Smooth muscle cell (in vitro differentiated cells): ENCODE results near the gene AKAP6. TPM values are rescaled to one million over a fixed set of nuclear protein-coding genes. Genes with fewer than 3 reads are reported as not detected.

Source experiments
- DNase-seq: peaks from one replicate; lab custom pipeline; 2025; ENCODE audit not compliant: unreplicated experiment; lab: John Stamatoyannopoulos, UW
- H2AFZ ChIP-seq: fragments of 200-600 bp; sonication (generic); 2 replicates; pipeline ENCODE4 v1.6.0; 2016; ENCODE audit warnings: antibody characterized with exemption, low read depth, mild to moderate bottlenecking
- H3F3A ChIP-seq: fragments of 200-600 bp; sonication (generic); 2 replicates; pipeline ENCODE4 v1.6.0; 2017; ENCODE audit warnings: antibody characterized with exemption, low read depth
- H3K27ac ChIP-seq: fragments of 200-600 bp; sonication (generic); 2 replicates; pipeline ENCODE4 v1.5.1; 2016; ENCODE audit warnings: low read depth, mild to moderate bottlenecking
- H3K27me3 ChIP-seq: fragments of 200-600 bp; sonication (generic); 2 replicates; pipeline ENCODE4 v1.6.1; 2016; ENCODE audit warnings: low read depth, mild to moderate bottlenecking
- H3K36me3 ChIP-seq: fragments of 200-600 bp; sonication (generic); 2 replicates; pipeline ENCODE4 v1.5.1; 2016; ENCODE audit warnings: low read depth
- H3K4me1 ChIP-seq: fragments of 200-600 bp; sonication (generic); 2 replicates; pipeline ENCODE4 v1.5.1; 2016; ENCODE audit warnings: low read depth
- H3K4me2 ChIP-seq: fragments of 200-600 bp; sonication (generic); 2 replicates; pipeline ENCODE4 v1.6.0; 2016; ENCODE audit warnings: mild to moderate bottlenecking
- H3K4me3 ChIP-seq: fragments of 200-600 bp; sonication (generic); 2 replicates; pipeline ENCODE4 v1.5.1; 2016; ENCODE audit warnings: mild to moderate bottlenecking
- H3K79me2 ChIP-seq: fragments of 200-600 bp; sonication (generic); 2 replicates; pipeline ENCODE4 v1.6.0; 2016; ENCODE audit warnings: low read depth, mild to moderate bottlenecking
- H3K9ac ChIP-seq: fragments of 200-600 bp; sonication (generic); 2 replicates; pipeline ENCODE4 v1.6.0; 2016; ENCODE audit warnings: low read depth
- H3K9me3 ChIP-seq: fragments of 200-600 bp; sonication (generic); replicated peaks from 2 replicates; pipeline ENCODE4 v1.5.1; 2016; ENCODE audit warnings: low read depth
- H4K20me1 ChIP-seq: fragments of 200-600 bp; sonication (generic); 2 replicates; pipeline ENCODE4 v1.6.0; 2016; ENCODE audit warnings: low read depth
- CTCF ChIP-seq: fragments of 200-600 bp; sonication (generic); IDR thresholded peaks from 2 replicates; pipeline ENCODE4 v1.5.1; 2017; ENCODE audit warnings: borderline replicate concordance, mild to moderate bottlenecking, antibody characterized with exemption; ENCODE audit not compliant: insufficient read depth, poor library complexity, severe bottlenecking
- WGBS: methylation state at CpG from one replicate; pipeline ENCODE4 v1.1.7; 2016; ENCODE audit warnings: low lambda C conversion rate; 5-methylcytosine and 5-hydroxymethylcytosine counted together
- polyA plus RNA-seq: library from polyadenylated mRNA; unstranded; fragments of >200 nt; fragmentation: Nextera tagmentation; extraction: Ambion mirVana; gene quantifications from 2 replicates; pipeline ENCODE4 v1.2.1, GENCODE V29; 2016
- total RNA-seq: library from RNA; depleted of rRNA; stranded (reverse); fragments of >200 nt; gene quantifications from 2 replicates; pipeline ENCODE4 v1.2.3, GENCODE V29; 2014

The AKAP6 gene
- total and polyA plus RNA-seq, 2 experiments from 2014 or later, result 1.3 to 6.4 TPM

GRCh38 chr14:32625211-32625610, 296.1 kb downstream of the AKAP6 start:
- Histone ChIP-seq H4K20me1 (no peaks in the 10 kb centered on the region), H3K79me2 (no peaks in the 10 kb centered on the region), H3K4me2 (no peak overlapping the region), H3K27me3 (no peaks in the 10 kb centered on the region), H3K4me1 (no peaks in the 10 kb centered on the region), H2AFZ (no peak overlapping the region), H3K27ac (no peak overlapping the region), H3K9me3 (no peaks in the 10 kb centered on the region), H3F3A (no peaks in the 10 kb centered on the region), H3K36me3 (no peaks in the 10 kb centered on the region), H3K9ac (no peak overlapping the region), H3K4me3 (no peak overlapping the region)
- WGBS, result 89% methylated on average over 1 of the region's 1 CpG
- no peak for TF ChIP-seq CTCF
- no peak for DNase-seq

GRCh38 chr14:32627545-32628298, 298.6 kb downstream of the AKAP6 start:
- 92% methylated on average over 4 of the region's 4 CpGs for WGBS
- no peaks in the 10 kb centered on the region for H3K79me2 ChIP-seq
- no peak overlapping the region for H3K4me2 ChIP-seq
- H4K20me1 ChIP-seq, result no peaks in the 10 kb centered on the region
- no peak overlapping the region for H3K4me3 ChIP-seq
- H3K36me3 ChIP-seq, result no peaks in the 10 kb centered on the region
- H3K9me3 ChIP-seq, result no peaks in the 10 kb centered on the region
- TF ChIP-seq CTCF, result no peak
- no peaks in the 10 kb centered on the region for H3K27me3 ChIP-seq
- DNase-seq, result no peak
- peaks cover 2% of the 10 kb centered on the region for H3K4me1 ChIP-seq
- no peak overlapping the region for H2AFZ ChIP-seq
- H3K9ac ChIP-seq, result no peak overlapping the region
- H3F3A ChIP-seq, result no peaks in the 10 kb centered on the region
- H3K27ac ChIP-seq, result no peak overlapping the region

DNA sequence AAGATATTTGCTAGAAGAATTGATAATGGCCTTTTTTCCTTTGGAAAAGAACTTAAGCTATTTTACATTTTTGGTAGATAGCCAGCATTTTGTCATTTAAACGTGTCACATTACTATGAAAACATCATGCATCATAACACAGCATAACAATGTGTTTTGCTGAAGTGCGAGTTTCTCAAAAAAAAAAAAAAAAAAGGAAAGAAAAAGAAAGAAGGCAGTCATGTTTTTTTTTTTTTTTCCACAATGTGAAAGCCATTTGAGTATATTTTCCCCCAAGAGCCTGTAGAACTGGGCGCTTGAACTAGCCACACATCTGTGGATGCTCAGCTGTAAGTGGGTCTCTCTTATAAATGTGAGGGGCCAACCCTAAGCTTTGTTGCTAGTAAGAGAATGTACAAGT, 300.1 kb downstream of the AKAP6 start:
- Histone ChIP-seq H3K27ac (no peak overlapping the region), H3K79me2 (no peaks in the 10 kb centered on the region), H3F3A (no peaks in the 10 kb centered on the region), H4K20me1 (no peaks in the 10 kb centered on the region), H2AFZ (no peak overlapping the region), H3K4me2 (no peak overlapping the region), H3K9me3 (no peaks in the 10 kb centered on the region), H3K4me1 (peaks cover 9% of the 10 kb centered on the region), H3K4me3 (no peak overlapping the region), H3K27me3 (no peaks in the 10 kb centered on the region), H3K36me3 (no peaks in the 10 kb centered on the region), H3K9ac (no peak overlapping the region)
- 91% methylated on average over 3 of the region's 3 CpGs for WGBS
- TF ChIP-seq CTCF, result no peak
- no peak for DNase-seq

DNA sequence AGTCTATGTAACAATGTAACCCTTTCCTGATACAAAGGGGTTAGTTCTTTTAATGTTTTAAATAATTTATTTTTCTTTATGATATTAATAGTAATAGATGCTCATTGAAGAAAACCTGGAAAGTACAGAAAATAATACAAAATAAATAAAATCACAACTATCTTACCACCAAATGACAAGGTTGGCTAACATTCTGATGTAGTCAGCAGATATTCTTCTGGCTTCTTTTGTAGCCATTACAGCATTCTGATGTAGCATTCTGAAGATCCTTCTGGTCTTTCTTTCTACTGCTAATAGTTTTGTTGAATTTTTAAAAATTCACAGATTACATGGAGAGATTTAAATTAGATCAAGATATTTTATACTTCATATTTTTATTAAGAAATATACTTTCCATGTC, 301.6 kb downstream of the AKAP6 start:
- Histone ChIP-seq H3K4me3 (no peak overlapping the region), H3K27me3 (no peaks in the 10 kb centered on the region), H2AFZ (no peak overlapping the region), H3K36me3 (no peaks in the 10 kb centered on the region), H3K4me2 (no peak overlapping the region), H3K4me1 (peaks cover 9% of the 10 kb centered on the region), H3F3A (no peaks in the 10 kb centered on the region), H4K20me1 (no peaks in the 10 kb centered on the region), H3K27ac (no peak overlapping the region), H3K9me3 (no peaks in the 10 kb centered on the region), H3K79me2 (no peaks in the 10 kb centered on the region), H3K9ac (no peak overlapping the region)
- no peak for TF ChIP-seq CTCF
- no peak for DNase-seq
